Esophagus squamous epithelium (tissue), 5 donors: ENCODE results near the gene DLG5. TPM values are rescaled to one million over a fixed set of nuclear protein-coding genes. Genes with fewer than 3 reads are reported as not detected.

Experiments
- DNase-seq: peaks from one replicate; lab custom pipeline; 2025; lab: John Stamatoyannopoulos, UW
- H3K27ac ChIP-seq, 4 donors: fragments of 200-600 bp; sonication (generic); one replicate each; pipeline ENCODE4 v1.5.1; 2016 to 2019; ENCODE audit warnings: mild to moderate bottlenecking in 1 of 4
- H3K27me3 ChIP-seq, 4 donors: fragments of 200-600 bp; sonication (generic); 1 replicate in 3 of 4; 2 replicates in 1 of 4; pipeline versions ENCODE4 v1.5.1 to v1.6.0; 2017 to 2021; ENCODE audit warnings: antibody characterized with exemption in 1 of 4
- H3K36me3 ChIP-seq, 3 donors: fragments of 200-600 bp; sonication (generic); one replicate each; pipeline ENCODE4 v1.5.1; 2016 to 2019
- H3K4me1 ChIP-seq, 3 donors: fragments of 200-600 bp; sonication (generic); one replicate each; pipeline ENCODE4 v1.5.1; 2017 to 2019
- H3K4me3 ChIP-seq, 4 donors: fragments of 200-600 bp; sonication (generic); 1 replicate in 3 of 4; 2 replicates in 1 of 4; pipeline ENCODE4 v1.5.1; 2016 to 2019; ENCODE audit warnings: mild to moderate bottlenecking in 2 of 4, moderate library complexity in 1 of 4
- H3K9me3 ChIP-seq, 3 donors: fragments of 200-600 bp; sonication (generic); one replicate each; pipeline ENCODE4 v1.5.1; 2016 to 2019
- POLR2A ChIP-seq, 4 donors: fragments of 450-650 bp; IDR thresholded peaks; one replicate each; pipeline ENCODE4 v1.6.1; 2017; ENCODE audit warnings: antibody characterized with exemption in 4 of 4, mild to moderate bottlenecking in 4 of 4, moderate library complexity in 3 of 4
- WGBS, 2 donors: methylation state at CpG; one replicate each; pipeline ENCODE4 v1.1.5; 2018; 5-methylcytosine and 5-hydroxymethylcytosine counted together
- intact Hi-C: fragments of 100-400 bp; cut with DNase I; formaldehyde crosslinking; loops from one replicate; pipeline ENCODE4 v1.15.0; 2022
- total RNA-seq, 4 donors: library from RNA; depleted of rRNA; stranded (reverse); fragments of >200 nt; gene quantifications; one replicate each; pipeline ENCODE4 v1.1.0, GENCODE V29; 2016
- TF ChIP-seq, protein P1 (sequence below), 6 experiments: fragments of 450-650 bp in 4 of 6; fragments of 200-600 bp in 2 of 6; sonication (generic) in 2 of 6; IDR thresholded peaks; one replicate each; pipeline ENCODE4 v1.5.1; 2016 to 2019; ENCODE audit warnings: antibody characterized with exemption in 6 of 6, mild to moderate bottlenecking in 4 of 6, moderate library complexity in 4 of 6
- donor health status: DM: yes; HTN: yes; CAD: no.

The DLG5 gene
- total RNA-seq, 4 donors from 2014 or later: 34.1 to 50.9 (median 41.3) TPM

GRCh38 chr10:77909749-77910375, 16.7 kb downstream of the DLG5 start:
- Histone ChIP-seq H3K4me1 (peaks cover 9 to 76% (median 23%) of the 10 kb centered on the region in 3 donors), H3K27ac (peak overlapping the region in 3 of 4 donors; percentile 24 to 63 (median 58)), H3K4me3 (no peak overlapping the region), H3K9me3 (no peaks in the 10 kb centered on the region), H3K27me3 (no peaks in the 10 kb centered on the region), H3K36me3 (no peaks in the 10 kb centered on the region)
- TF ChIP-seq POLR2A (IDR thresholded peaks at IDR 0.05): no peak
- TF ChIP-seq, protein P1, sequence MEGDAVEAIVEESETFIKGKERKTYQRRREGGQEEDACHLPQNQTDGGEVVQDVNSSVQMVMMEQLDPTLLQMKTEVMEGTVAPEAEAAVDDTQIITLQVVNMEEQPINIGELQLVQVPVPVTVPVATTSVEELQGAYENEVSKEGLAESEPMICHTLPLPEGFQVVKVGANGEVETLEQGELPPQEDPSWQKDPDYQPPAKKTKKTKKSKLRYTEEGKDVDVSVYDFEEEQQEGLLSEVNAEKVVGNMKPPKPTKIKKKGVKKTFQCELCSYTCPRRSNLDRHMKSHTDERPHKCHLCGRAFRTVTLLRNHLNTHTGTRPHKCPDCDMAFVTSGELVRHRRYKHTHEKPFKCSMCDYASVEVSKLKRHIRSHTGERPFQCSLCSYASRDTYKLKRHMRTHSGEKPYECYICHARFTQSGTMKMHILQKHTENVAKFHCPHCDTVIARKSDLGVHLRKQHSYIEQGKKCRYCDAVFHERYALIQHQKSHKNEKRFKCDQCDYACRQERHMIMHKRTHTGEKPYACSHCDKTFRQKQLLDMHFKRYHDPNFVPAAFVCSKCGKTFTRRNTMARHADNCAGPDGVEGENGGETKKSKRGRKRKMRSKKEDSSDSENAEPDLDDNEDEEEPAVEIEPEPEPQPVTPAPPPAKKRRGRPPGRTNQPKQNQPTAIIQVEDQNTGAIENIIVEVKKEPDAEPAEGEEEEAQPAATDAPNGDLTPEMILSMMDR (IDR thresholded peaks at IDR 0.05): no peak
- DNase-seq: no peak
- WGBS, 2 donors: 59 to 71% methylated on average over 8 to 11 of the region's 11 CpGs
- intact Hi-C loops: no loop called here

GRCh38 chr10:77909021-77909748, 17.4 kb downstream of the DLG5 start:
- intact Hi-C loops: no loop called here
- Histone ChIP-seq H3K27ac (peak overlapping the region in 2 of 4 donors; percentile 58 to 63), H3K27me3 (no peaks in the 10 kb centered on the region), H3K9me3 (no peaks in the 10 kb centered on the region), H3K4me1 (peaks cover 9 to 77% (median 23%) of the 10 kb centered on the region in 3 donors), H3K4me3 (no peak overlapping the region), H3K36me3 (no peaks in the 10 kb centered on the region)
- no peak for TF ChIP-seq POLR2A (IDR thresholded peaks at IDR 0.05)
- TF ChIP-seq, protein P1 (IDR thresholded peaks at IDR 0.05): no peak
- WGBS, 2 donors: 70 to 79% methylated on average over 9 of the region's 9 CpGs
- no peak for DNase-seq

DNA sequence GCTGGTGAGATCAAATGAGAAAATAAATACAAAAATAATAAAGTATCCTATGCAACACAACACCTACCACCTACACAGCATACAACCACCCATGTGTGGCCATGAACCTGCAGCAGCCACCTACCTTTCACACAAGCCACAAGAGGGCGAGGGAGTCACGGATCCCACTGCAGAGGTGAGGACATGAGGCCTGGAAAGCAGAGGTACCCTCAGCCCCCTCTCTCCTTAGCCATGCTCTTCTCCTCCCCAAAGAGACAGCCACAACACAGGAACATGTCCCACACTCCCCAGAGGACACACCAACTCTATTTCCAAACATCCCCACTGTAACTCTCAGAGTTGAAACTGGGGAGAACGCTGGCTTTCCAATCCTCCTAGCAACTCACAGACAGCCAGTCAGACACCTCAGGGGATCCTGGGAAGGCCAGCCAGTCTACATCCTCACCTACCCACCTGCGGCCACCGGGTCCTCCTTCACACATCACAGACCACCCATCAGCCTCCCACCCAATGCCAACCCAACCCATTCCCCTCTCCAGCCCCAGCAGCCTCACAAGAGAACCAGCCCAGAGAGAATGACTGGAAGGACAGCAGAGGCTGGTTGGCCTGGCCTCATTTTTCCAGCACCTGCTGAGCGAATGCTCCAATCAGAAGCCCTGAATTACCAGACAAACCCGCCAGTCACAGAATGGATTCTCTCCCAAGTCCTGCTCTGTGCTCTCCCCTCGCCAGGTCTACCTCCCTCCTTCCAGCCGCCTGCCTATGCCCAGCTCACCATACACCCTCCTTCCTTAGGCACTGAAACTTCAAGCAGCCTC, 18.4 kb downstream of the DLG5 start:
- no peaks in the 10 kb centered on the region for H3K27me3 ChIP-seq
- H3K4me3 ChIP-seq: no peak overlapping the region
- WGBS, 2 donors: 75 to 84% methylated on average over 9 of the region's 9 CpGs
- no peak for TF ChIP-seq POLR2A (IDR thresholded peaks at IDR 0.05)
- TF ChIP-seq, protein P1 (IDR thresholded peaks at IDR 0.05): peak in 3 of 6 experiments; percentile 25 to 60 (median 42)
- DNase-seq: no peak
- H3K27ac ChIP-seq: peak overlapping the region in 2 of 4 donors; percentile 5 to 75
- H3K9me3 ChIP-seq: no peaks in the 10 kb centered on the region
- intact Hi-C loops: no loop called here
- no peaks in the 10 kb centered on the region for H3K36me3 ChIP-seq
- H3K4me1 ChIP-seq: peaks cover 9 to 72% (median 23%) of the 10 kb centered on the region in 3 donors

- Histone ChIP-seq H3K27ac (peak overlapping the region; percentile 30 to 75 (median 46)), H3K4me1 (peaks cover 9 to 72% (median 19%) of the 10 kb centered on the region in 3 donors), H3K4me3 (no peak overlapping the region), H3K9me3 (no peaks in the 10 kb centered on the region), H3K27me3 (no peaks in the 10 kb centered on the region), H3K36me3 (no peaks in the 10 kb centered on the region)
- no peak for DNase-seq
- intact Hi-C loops: no loop called here
- TF ChIP-seq POLR2A (IDR thresholded peaks at IDR 0.05): no peak
- TF ChIP-seq, protein P1 (IDR thresholded peaks at IDR 0.05): no peak
- 88 to 91% methylated on average over 3 of the region's 3 CpGs for WGBS, 2 donors
Measured at GRCh38 chr10:77907462-77907861, 19.1 kb downstream of the DLG5 start.
